Measurements from ENCODE around the gene GNPDA1. TPM values are rescaled to one million over a fixed set of nuclear protein-coding genes. Genes with fewer than 3 reads are reported as not detected.
A peak's percentile ranks its signal among the peaks of the same experiment; 100 is the strongest.

The GNPDA1 gene
- total RNA-seq, 1 experiment from 2014 or later, result 70.9 TPM

GRCh38 chr5:141961466-141961865 lies 51.4 kb downstream of the GNPDA1 start:
- intact Hi-C loops (cut with micrococcal nuclease; ENCODE audit: unreplicated experiment), result no loop called here
- Mint-ChIP-seq H3K27me3 (ENCODE audit: insufficient read depth, unreplicated experiment) (no peaks in the 10 kb centered on the region), H3K4me1 (ENCODE audit: low read depth, unreplicated experiment) (peaks cover under 1% of the 10 kb centered on the region), H3K9me3 (ENCODE audit: unreplicated experiment) (no peaks in the 10 kb centered on the region), H3K4me3 (ENCODE audit: unreplicated experiment) (no peak overlapping the region), H3K36me3 (ENCODE audit: insufficient read depth, unreplicated experiment) (no peaks in the 10 kb centered on the region), H3K27ac (ENCODE audit: unreplicated experiment) (no peak overlapping the region)
- no peak overlapping the region for H3K4me3 ChIP-seq (ENCODE audit: low read depth, low read length)
- POLR2A ChIA-PET, result interaction anchor here (1.1 to 1.6 kb wide), 2 partner anchors 7 to 38 kb away, joined by 9 to 17 read pairs; partner anchors contain the start of genes DELE1 and RNF14
- H3K27me3 ChIP-seq (replicated peaks; ENCODE audit: control insufficient read depth, insufficient read depth, low read length), result no peaks in the 10 kb centered on the region
- DNase-seq, result no peak
- H3K4me1 ChIP-seq, result peaks cover 5% of the 10 kb centered on the region; the same call in 1 of the 2 replicates
- no peak for TF ChIP-seq CTCF (IDR thresholded peaks at IDR 0.05; ENCODE audit: insufficient read depth in 1 of 2, low read depth in 1 of 2, low read length in 1 of 2, severe bottlenecking in 1 of 2, unreplicated experiment in 1 of 2)
- CTCF ChIA-PET, result interaction anchor here (0.6 to 2.9 kb wide), 19 partner anchors 8 to 369 kb away, joined by 3 to 49 read pairs (median 7); partner anchors contain the start of genes DELE1, GNPDA1, PCDH1 and RNF14
- H3K36me3 ChIP-seq (ENCODE audit: control insufficient read depth, insufficient read depth, low read length), result no peaks in the 10 kb centered on the region
- no peaks in the 10 kb centered on the region for H3K9me3 ChIP-seq
- BruUV-seq (replicated peaks), result no TSS peak

- no peak overlapping the region for H3K27ac Mint-ChIP-seq (ENCODE audit: unreplicated experiment)
- peak; percentile 81 for TF ChIP-seq CTCF (IDR thresholded peaks at IDR 0.05; ENCODE audit: insufficient read depth in 1 of 2, low read depth in 1 of 2, low read length in 1 of 2, severe bottlenecking in 1 of 2, unreplicated experiment in 1 of 2)
- H3K4me3 Mint-ChIP-seq (ENCODE audit: unreplicated experiment), result no peak overlapping the region
- 0 out of 2 replicates have a peak, but pooled peaks cover 5% of the 10 kb centered on the region for H3K4me1 ChIP-seq
- no peak overlapping the region for H3K4me3 ChIP-seq (ENCODE audit: low read depth, low read length)
- no peaks in the 10 kb centered on the region for H3K9me3 ChIP-seq
- H3K27me3 Mint-ChIP-seq (ENCODE audit: insufficient read depth, unreplicated experiment), result no peaks in the 10 kb centered on the region
- BruUV-seq (replicated peaks), result no TSS peak
- H3K27me3 ChIP-seq (replicated peaks; ENCODE audit: control insufficient read depth, insufficient read depth, low read length), result no peaks in the 10 kb centered on the region
- H3K9me3 Mint-ChIP-seq (ENCODE audit: unreplicated experiment), result no peaks in the 10 kb centered on the region
- peak; percentile 86 to 87 for DNase-seq
- intact Hi-C loops (cut with micrococcal nuclease; ENCODE audit: unreplicated experiment), result loop anchor here (1.0 kb wide), 3 partner anchors 71 to 295 kb away; no protein-coding TSS in a partner anchor
- no peaks in the 10 kb centered on the region for H3K36me3 Mint-ChIP-seq (ENCODE audit: insufficient read depth, unreplicated experiment)
- CTCF ChIA-PET, result interaction anchor here (0.6 to 2.9 kb wide), 26 partner anchors 8 to 368 kb away, joined by 3 to 49 read pairs (median 6); partner anchors contain the start of genes DELE1, GNPDA1, PCDH1 and RNF14
- POLR2A ChIA-PET, result interaction anchor here (1.1 to 1.6 kb wide), 2 partner anchors 8 to 37 kb away, joined by 9 to 17 read pairs; partner anchors contain the start of genes DELE1 and RNF14
- H3K4me1 Mint-ChIP-seq (ENCODE audit: low read depth, unreplicated experiment), result no peaks in the 10 kb centered on the region
- no peaks in the 10 kb centered on the region for H3K36me3 ChIP-seq (ENCODE audit: control insufficient read depth, insufficient read depth, low read length)
These were observed 52.1 kb downstream of the GNPDA1 start for GRCh38 chr5:141960449-141961323.

GRCh38 chr5:141960018-141960417 lies 52.8 kb downstream of the GNPDA1 start:
- TF ChIP-seq CTCF (IDR thresholded peaks at IDR 0.05; ENCODE audit: insufficient read depth in 1 of 2, low read depth in 1 of 2, low read length in 1 of 2, severe bottlenecking in 1 of 2, unreplicated experiment in 1 of 2), result peak; percentile 31 to 46
- peak in 1 of 2 experiments; percentile 29 for DNase-seq
- Histone ChIP-seq H3K9me3 (no peaks in the 10 kb centered on the region), H3K27me3 (replicated peaks; ENCODE audit: control insufficient read depth, insufficient read depth, low read length) (no peaks in the 10 kb centered on the region), H3K4me3 (ENCODE audit: low read depth, low read length) (no peak overlapping the region), H3K4me1 (0 out of 2 replicates have a peak, but pooled peaks cover 5% of the 10 kb centered on the region), H3K36me3 (ENCODE audit: control insufficient read depth, insufficient read depth, low read length) (no peaks in the 10 kb centered on the region)
- POLR2A ChIA-PET, result interaction anchor here (1.1 to 1.6 kb wide), 2 partner anchors 9 to 36 kb away, joined by 9 to 17 read pairs; partner anchors contain the start of genes DELE1 and RNF14
- Mint-ChIP-seq H3K4me3 (ENCODE audit: unreplicated experiment) (no peak overlapping the region), H3K27me3 (ENCODE audit: insufficient read depth, unreplicated experiment) (no peaks in the 10 kb centered on the region), H3K9me3 (ENCODE audit: unreplicated experiment) (no peaks in the 10 kb centered on the region), H3K4me1 (ENCODE audit: low read depth, unreplicated experiment) (no peaks in the 10 kb centered on the region), H3K36me3 (ENCODE audit: insufficient read depth, unreplicated experiment) (no peaks in the 10 kb centered on the region), H3K27ac (ENCODE audit: unreplicated experiment) (no peak overlapping the region)
- no TSS peak for BruUV-seq (replicated peaks)
- intact Hi-C loops (cut with micrococcal nuclease; ENCODE audit: unreplicated experiment), result loop anchor here (1.0 kb wide), 3 partner anchors 71 to 295 kb away; no protein-coding TSS in a partner anchor
- CTCF ChIA-PET, result interaction anchor here (0.6 to 2.9 kb wide), 21 partner anchors 8 to 291 kb away, joined by 3 to 49 read pairs (median 6); partner anchors contain the start of genes DELE1, PCDH1 and RNF14
